Measurements from ENCODE around the gene RAB5IF. TPM values are rescaled to one million over a fixed set of nuclear protein-coding genes. Genes with fewer than 3 reads are reported as not detected.
"Not testable (repeated sequence)": the region's sequence is repeated elsewhere in the genome, so short reads cannot be mapped to it uniquely, and the experiment has no call there.

The RAB5IF gene
- total RNA-seq, 2 experiments from 2014 or later = 62.6 to 74.8 TPM

- H3K9me3 Mint-ChIP-seq; ATAC-seq (ENCODE audit: poor library complexity); H3K4me3 Mint-ChIP-seq; H3K36me3 Mint-ChIP-seq (ENCODE audit: low read depth); CTCF ChIA-PET; H3K27me3 ChIP-seq (ENCODE audit: control insufficient read depth in 1 of 2, insufficient read depth in 2 of 2, low read length in 2 of 2); H3K4me1 Mint-ChIP-seq (ENCODE audit: low read depth); H3K36me3 ChIP-seq (ENCODE audit: insufficient read depth, low read length); H3K4me1 ChIP-seq (ENCODE audit: insufficient read depth, low read length); H3K27ac ChIP-seq (ENCODE audit: low read depth in 1 of 2, low read length in 2 of 2); H3K27ac Mint-ChIP-seq; H3K27me3 Mint-ChIP-seq; POLR2A ChIA-PET; intact Hi-C loops (cut with DNase I, micrococcal nuclease); H3K4me3 ChIP-seq (ENCODE audit: low read length): not testable (repeated sequence)
- H3K9me3 ChIP-seq (ENCODE audit: control insufficient read depth in 1 of 2, insufficient read depth in 1 of 2, low read length in 2 of 2) = peaks cover 5 to 16% of the 10 kb centered on the region in 2 experiments
- DNase-seq = peak in 3 of 14 experiments; percentile 42 to 51 (median 46)
Measured at GRCh38 chr20:36564726-36565121, 40.9 kb upstream of the RAB5IF start.

DNA sequence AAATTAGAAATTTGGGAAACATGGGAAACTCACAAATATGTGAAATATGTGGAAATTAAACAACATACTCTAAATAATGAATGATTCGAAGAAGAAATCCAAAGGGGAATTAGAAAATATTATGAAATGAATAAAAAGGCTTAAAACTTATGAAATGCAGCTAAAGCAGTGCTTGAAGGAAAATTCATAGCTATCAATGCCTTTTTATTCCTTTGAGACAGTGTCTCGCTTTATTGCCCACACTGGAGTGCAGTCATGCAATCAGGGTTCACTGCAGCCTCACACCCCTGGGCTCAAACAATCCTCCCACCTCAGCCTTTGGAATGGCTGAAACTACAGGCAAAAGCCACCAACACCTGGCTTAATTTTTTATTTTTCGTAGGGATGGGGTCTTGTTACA is 40.1 kb upstream of the RAB5IF start:
- no peak for DNase-seq
- intact Hi-C loops (cut with DNase I, micrococcal nuclease) = no loop called here
- no peak for ATAC-seq (ENCODE audit: poor library complexity)
- H3K36me3 ChIP-seq (ENCODE audit: insufficient read depth, low read length) = no peaks in the 10 kb centered on the region
- H3K4me1 Mint-ChIP-seq (ENCODE audit: low read depth) = no peaks in the 10 kb centered on the region
- ChIA-PET POLR2A (interaction anchor here (0.8 kb wide), 1 partner anchor 9 kb away, joined by 3 read pairs; no protein-coding TSS in a partner anchor), CTCF (no interaction called here)
- H3K4me1 ChIP-seq (ENCODE audit: insufficient read depth, low read length) = peaks cover 2% of the 10 kb centered on the region
- H3K4me3 ChIP-seq (ENCODE audit: low read length) = no peak overlapping the region
- H3K4me3 Mint-ChIP-seq = no peak overlapping the region
- H3K9me3 Mint-ChIP-seq = peaks cover 3% of the 10 kb centered on the region
- no peaks in the 10 kb centered on the region for H3K36me3 Mint-ChIP-seq (ENCODE audit: low read depth)
- no peaks in the 10 kb centered on the region for H3K27me3 ChIP-seq (ENCODE audit: control insufficient read depth in 1 of 2, insufficient read depth in 2 of 2, low read length in 2 of 2)
- H3K27me3 Mint-ChIP-seq = no peaks in the 10 kb centered on the region
- H3K27ac ChIP-seq (ENCODE audit: low read depth in 1 of 2, low read length in 2 of 2) = no peak overlapping the region
- H3K9me3 ChIP-seq (ENCODE audit: control insufficient read depth in 1 of 2, insufficient read depth in 1 of 2, low read length in 2 of 2) = peaks cover 5 to 16% of the 10 kb centered on the region in 2 experiments
- no peak overlapping the region for H3K27ac Mint-ChIP-seq
- TF ChIP-seq, protein P1, sequence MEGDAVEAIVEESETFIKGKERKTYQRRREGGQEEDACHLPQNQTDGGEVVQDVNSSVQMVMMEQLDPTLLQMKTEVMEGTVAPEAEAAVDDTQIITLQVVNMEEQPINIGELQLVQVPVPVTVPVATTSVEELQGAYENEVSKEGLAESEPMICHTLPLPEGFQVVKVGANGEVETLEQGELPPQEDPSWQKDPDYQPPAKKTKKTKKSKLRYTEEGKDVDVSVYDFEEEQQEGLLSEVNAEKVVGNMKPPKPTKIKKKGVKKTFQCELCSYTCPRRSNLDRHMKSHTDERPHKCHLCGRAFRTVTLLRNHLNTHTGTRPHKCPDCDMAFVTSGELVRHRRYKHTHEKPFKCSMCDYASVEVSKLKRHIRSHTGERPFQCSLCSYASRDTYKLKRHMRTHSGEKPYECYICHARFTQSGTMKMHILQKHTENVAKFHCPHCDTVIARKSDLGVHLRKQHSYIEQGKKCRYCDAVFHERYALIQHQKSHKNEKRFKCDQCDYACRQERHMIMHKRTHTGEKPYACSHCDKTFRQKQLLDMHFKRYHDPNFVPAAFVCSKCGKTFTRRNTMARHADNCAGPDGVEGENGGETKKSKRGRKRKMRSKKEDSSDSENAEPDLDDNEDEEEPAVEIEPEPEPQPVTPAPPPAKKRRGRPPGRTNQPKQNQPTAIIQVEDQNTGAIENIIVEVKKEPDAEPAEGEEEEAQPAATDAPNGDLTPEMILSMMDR (IDR thresholded peaks at IDR 0.05) = no peak

- DNase-seq = no peak
- Histone ChIP-seq H3K27me3 (ENCODE audit: control insufficient read depth in 1 of 2, insufficient read depth in 2 of 2, low read length in 2 of 2) (no peaks in the 10 kb centered on the region), H3K36me3 (ENCODE audit: insufficient read depth, low read length) (no peaks in the 10 kb centered on the region), H3K9me3 (ENCODE audit: control insufficient read depth in 1 of 2, insufficient read depth in 1 of 2, low read length in 2 of 2) (peaks cover 5 to 12% of the 10 kb centered on the region in 2 experiments), H3K27ac (ENCODE audit: low read depth in 1 of 2, low read length in 2 of 2) (no peak overlapping the region), H3K4me3 (ENCODE audit: low read length) (no peak overlapping the region), H3K4me1 (ENCODE audit: insufficient read depth, low read length) (peaks cover 23% of the 10 kb centered on the region)
- H3K9me3 Mint-ChIP-seq = peaks cover under 1% of the 10 kb centered on the region
- intact Hi-C loops (cut with DNase I, micrococcal nuclease) = loop anchor here (5.0 kb wide), 1 partner anchor 108 kb away; no protein-coding TSS in a partner anchor
- CTCF ChIA-PET = interaction anchor here (0.6 kb wide), 1 partner anchor 50 kb away, joined by 3 read pairs; no protein-coding TSS in a partner anchor
- H3K27ac Mint-ChIP-seq = peak overlapping the region; percentile 97
- POLR2A ChIA-PET = interaction anchor here (1.3 to 1.6 kb wide), 2 partner anchors 36 to 176 kb away, joined by 3 to 7 read pairs; partner anchors contain the start of genes NDRG3 and RAB5IF
- no peaks in the 10 kb centered on the region for H3K27me3 Mint-ChIP-seq
- TF ChIP-seq, protein P1 (IDR thresholded peaks at IDR 0.05) = no peak
- peaks cover 8% of the 10 kb centered on the region for H3K36me3 Mint-ChIP-seq (ENCODE audit: low read depth)
- H3K4me3 Mint-ChIP-seq = no peak overlapping the region
- peaks cover 23% of the 10 kb centered on the region for H3K4me1 Mint-ChIP-seq (ENCODE audit: low read depth)
- ATAC-seq (ENCODE audit: poor library complexity) = no peak
Measured at GRCh38 chr20:36569847-36570429, 35.6 kb upstream of the RAB5IF start.
